Muscle layer of duodenum (tissue), 2 donors: ENCODE results near the gene ZBTB20.

ENCODE experiments used
- H3K27ac ChIP-seq: one replicate; pipeline ENCODE4 v1.7.0; 2013; ENCODE audit warnings: mild to moderate bottlenecking, low read length
- H3K27me3 ChIP-seq: one replicate; pipeline ENCODE4 v1.7.0; 2013; ENCODE audit warnings: low read depth, mild to moderate bottlenecking, control low read depth, low read length
- H3K36me3 ChIP-seq, 2 donors: one replicate each; pipeline ENCODE4 v1.7.0; 2013; ENCODE audit warnings: low read length in 2 of 2, control low read depth in 1 of 2, mild to moderate bottlenecking in 1 of 2; ENCODE audit not compliant: insufficient read depth in 2 of 2, control insufficient read depth in 1 of 2
- H3K4me1 ChIP-seq, 2 donors: one replicate each; pipeline ENCODE4 v1.7.0; 2013; ENCODE audit warnings: low read length in 2 of 2, mild to moderate bottlenecking in 2 of 2, control low read depth in 1 of 2, moderate library complexity in 1 of 2; ENCODE audit not compliant: insufficient read depth in 2 of 2, control insufficient read depth in 1 of 2
- H3K4me3 ChIP-seq, 2 donors: one replicate each; pipeline ENCODE4 v1.7.0; 2013; ENCODE audit warnings: low read length in 2 of 2, low read depth in 1 of 2, mild to moderate bottlenecking in 1 of 2
- H3K9me3 ChIP-seq, 2 donors: one replicate each; pipeline ENCODE4 v1.7.0; 2013; ENCODE audit warnings: low read length in 2 of 2, control low read depth in 1 of 2, mild to moderate bottlenecking in 1 of 2; ENCODE audit not compliant: control insufficient read depth in 1 of 2
- donor health status: healthy.

Gene ZBTB20

DNA sequence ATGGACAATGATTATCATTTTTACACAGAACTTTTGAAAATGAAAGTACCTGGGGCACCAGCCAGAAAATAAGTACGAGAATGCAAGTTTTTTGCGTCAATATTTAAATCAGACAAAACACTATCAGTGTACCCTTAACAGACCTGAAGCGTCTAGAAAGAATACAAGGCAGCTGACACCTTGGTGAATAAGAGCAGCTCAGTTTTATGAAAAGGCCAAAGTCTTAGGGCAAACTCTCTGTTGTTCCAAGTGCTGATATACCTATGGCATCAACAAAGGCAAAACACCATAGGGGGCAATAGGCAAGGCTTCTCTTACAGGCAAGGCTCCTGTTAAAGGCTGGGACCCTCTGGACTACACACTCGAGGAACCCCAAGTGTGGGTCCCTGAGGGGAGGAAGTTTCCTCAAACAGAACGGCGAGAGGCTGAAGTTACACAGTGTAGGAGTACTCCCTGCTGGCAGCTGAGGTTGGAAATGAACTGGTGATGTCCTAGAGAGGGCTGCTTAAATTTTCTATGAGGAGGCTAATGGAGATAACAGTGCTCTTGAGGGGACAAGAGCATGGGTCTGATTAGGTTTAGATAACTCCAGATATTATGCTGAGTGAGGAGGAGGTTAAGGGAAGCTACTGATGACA lies 562.2 kb downstream of the ZBTB20 start:
- Histone ChIP-seq H3K36me3 (no peaks in the 10 kb centered on the region), H3K4me3 (no peak overlapping the region), H3K4me1 (peaks cover 0 to 5% of the 10 kb centered on the region in 2 donors), H3K27me3 (no peaks in the 10 kb centered on the region), H3K9me3 (no peaks in the 10 kb centered on the region), H3K27ac (peak overlapping the region; percentile 17)

DNA sequence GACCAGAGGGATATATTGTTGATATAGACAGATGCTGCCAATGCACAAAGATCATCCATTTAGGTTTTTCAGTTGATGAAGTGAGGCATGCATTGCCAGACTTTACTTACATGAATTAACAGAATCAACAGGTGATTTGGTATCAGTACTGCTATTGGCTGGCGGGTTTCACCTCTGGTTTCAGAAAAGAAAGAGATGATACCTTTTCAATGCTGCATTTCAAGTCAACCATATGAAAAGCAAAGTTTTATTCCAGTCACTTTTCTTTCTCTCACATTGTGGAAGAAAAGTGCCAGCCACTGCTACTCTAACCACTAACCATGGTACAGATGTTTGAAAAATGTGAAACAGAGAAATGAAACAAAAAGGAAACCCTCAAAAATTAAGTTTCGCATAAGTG lies 564.2 kb downstream of the ZBTB20 start:
- no peak overlapping the region for H3K4me3 ChIP-seq
- H3K4me1 ChIP-seq, result peaks cover 0 to 5% of the 10 kb centered on the region in 2 donors
- H3K27me3 ChIP-seq, result no peaks in the 10 kb centered on the region
- H3K27ac ChIP-seq, result no peak overlapping the region
- H3K9me3 ChIP-seq, result no peaks in the 10 kb centered on the region
- H3K36me3 ChIP-seq, result no peaks in the 10 kb centered on the region

DNA sequence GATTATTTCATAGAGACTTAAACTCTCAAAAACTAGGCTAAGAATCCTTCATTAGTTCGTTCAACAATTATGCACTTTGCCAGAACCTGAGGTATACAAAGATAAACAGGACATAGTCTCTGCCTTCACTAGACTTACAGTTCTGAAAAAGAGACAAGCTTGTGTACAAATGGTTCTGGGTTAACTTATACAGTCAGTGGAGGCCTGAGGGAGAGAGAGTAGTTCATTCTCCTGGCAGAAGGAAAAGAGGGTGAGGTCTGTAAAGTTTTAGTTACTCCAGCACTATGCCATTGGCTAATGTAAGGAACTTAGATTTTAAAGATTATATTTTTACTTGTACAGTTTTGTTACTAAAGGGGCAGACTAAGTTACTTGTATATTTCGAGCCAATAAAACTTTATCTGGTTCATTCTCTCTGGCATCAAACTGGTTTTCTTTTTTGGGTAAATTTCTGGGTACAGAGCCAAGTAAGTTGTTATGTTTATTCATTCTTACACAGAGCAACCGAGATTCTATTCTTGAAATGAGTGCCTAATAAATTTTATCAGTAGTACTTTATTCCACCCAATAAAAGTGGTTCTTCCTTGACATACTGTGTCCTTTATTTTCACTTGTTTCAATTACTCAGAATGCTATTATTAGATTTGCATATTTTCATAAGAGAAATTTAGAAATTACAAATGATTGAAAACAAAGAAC lies 574.6 kb downstream of the ZBTB20 start:
- Histone ChIP-seq H3K9me3 (no peaks in the 10 kb centered on the region), H3K27me3 (no peaks in the 10 kb centered on the region), H3K4me1 (peaks cover 0 to 7% of the 10 kb centered on the region in 2 donors), H3K4me3 (no peak overlapping the region), H3K27ac (no peak overlapping the region), H3K36me3 (no peaks in the 10 kb centered on the region)

DNA sequence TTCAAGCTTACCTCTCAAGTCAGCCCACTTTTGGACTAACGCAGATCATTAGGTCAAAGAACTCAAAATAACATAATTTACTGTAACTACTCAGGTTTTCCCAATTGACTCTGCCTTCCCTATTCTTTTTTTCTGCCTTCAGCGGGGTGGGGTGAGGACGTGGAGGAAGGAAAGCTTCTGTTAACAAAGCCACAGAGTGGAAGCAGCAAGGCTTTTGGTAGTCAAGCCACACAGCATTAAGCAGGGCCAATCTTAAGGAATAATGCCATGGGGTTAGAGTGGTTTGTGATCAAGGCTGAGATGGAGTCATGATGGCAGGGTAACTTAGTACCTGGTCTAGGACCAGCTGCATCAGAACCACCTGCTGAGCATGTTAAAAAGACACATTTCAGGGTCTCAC lies 575.7 kb downstream of the ZBTB20 start:
- H3K36me3 ChIP-seq, result no peaks in the 10 kb centered on the region
- H3K4me3 ChIP-seq, result no peak overlapping the region
- H3K27me3 ChIP-seq, result no peaks in the 10 kb centered on the region
- no peak overlapping the region for H3K27ac ChIP-seq
- no peaks in the 10 kb centered on the region for H3K9me3 ChIP-seq
- H3K4me1 ChIP-seq, result peaks cover 0 to 7% of the 10 kb centered on the region in 2 donors

DNA sequence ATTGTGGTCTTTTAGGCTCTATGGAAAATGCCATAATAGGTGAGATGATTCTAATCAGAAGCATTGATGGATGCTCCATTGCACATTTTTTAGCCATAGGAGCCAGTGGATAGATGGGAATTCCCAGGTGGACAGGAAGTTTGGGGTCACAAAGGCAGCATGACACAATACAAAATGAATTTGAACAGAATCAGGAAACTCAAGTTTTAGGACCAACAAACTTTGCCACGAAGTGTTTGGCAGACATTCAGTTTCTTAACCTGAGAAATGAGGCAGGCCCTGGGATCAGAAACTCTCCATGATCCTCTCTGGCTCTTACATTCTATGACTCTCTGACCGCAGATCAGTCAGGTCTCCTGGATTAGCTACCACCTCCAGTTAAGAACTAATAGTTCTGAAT lies 577.9 kb downstream of the ZBTB20 start:
- Histone ChIP-seq H3K27ac (no peak overlapping the region), H3K36me3 (no peaks in the 10 kb centered on the region), H3K27me3 (no peaks in the 10 kb centered on the region), H3K4me1 (peaks cover 0 to 7% of the 10 kb centered on the region in 2 donors), H3K4me3 (no peak overlapping the region), H3K9me3 (no peaks in the 10 kb centered on the region)

DNA sequence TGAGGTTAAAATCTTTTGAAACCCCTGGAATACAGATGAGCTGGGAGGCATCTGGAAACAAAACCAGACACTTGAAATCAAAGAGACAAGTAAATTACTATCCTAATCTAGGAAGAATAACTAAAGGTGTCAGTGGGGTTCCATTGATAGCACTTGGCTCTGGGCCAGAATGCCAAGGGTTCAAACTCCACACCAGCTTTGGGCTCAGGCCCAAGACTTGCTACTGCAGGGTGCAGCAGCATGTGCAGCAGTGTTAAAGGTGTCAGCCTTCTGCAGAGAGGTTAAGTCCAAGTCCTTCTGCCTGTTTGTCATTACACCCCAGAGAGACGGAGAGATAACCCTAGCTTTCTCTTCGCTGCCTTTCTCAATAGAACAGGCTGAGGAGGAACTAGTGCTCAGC lies 579.3 kb downstream of the ZBTB20 start:
- no peak overlapping the region for H3K4me3 ChIP-seq
- H3K27me3 ChIP-seq, result no peaks in the 10 kb centered on the region
- H3K36me3 ChIP-seq, result no peaks in the 10 kb centered on the region
- no peak overlapping the region for H3K27ac ChIP-seq
- peaks cover 0 to 3% of the 10 kb centered on the region in 2 donors for H3K9me3 ChIP-seq
- H3K4me1 ChIP-seq, result peaks cover 0 to 7% of the 10 kb centered on the region in 2 donors

DNA sequence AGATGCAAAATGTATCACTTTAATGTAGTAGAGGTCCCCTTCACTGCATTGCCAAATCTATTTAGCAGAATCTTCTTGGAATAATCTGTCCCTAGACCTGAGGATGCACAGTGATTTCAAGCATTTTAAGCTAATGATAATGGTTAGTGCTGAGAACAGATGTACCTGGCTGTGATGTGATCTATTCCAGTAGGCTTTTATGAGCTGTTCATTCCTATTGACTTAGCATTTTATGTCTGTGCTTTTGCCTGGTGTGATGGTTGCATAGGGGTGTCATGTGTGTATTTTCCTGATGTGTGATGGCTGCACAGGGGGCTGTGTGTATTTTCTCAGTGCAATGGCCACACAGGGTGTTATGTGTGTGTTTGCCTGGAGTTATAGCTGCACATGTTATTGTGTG lies 580.3 kb downstream of the ZBTB20 start:
- H3K9me3 ChIP-seq, result peaks cover 0 to 3% of the 10 kb centered on the region in 2 donors
- no peaks in the 10 kb centered on the region for H3K36me3 ChIP-seq
- no peaks in the 10 kb centered on the region for H3K27me3 ChIP-seq
- H3K4me3 ChIP-seq, result no peak overlapping the region
- peaks cover 0 to 4% of the 10 kb centered on the region in 2 donors for H3K4me1 ChIP-seq
- H3K27ac ChIP-seq, result no peak overlapping the region

DNA sequence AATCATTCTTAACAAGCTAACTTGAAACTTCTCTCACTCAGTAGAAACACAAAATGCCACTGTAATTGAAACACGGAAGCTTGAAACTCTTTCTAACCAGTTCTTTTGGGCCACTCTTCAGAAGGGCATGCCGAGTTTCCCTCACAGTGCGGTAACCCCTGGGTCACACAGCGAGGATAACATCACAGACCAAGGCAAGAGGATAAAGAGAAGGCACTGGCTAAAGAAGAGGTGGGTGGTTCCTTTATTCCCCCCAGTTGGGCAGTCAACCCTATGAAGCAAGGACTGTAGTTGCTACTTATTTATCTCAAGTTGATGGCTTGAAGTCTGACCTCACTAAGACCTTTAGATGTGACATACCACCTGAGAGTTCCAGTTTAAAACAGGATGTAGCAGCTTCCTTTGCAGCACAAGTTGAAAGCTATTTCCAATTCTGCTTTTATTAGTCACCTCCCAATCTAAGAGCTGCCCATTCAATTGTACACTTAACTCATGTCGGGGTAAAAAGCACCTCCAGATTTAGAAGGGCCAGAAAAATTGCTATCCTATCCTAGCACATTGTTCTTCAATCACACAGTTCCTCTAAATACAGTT lies 580.8 kb downstream of the ZBTB20 start:
- Histone ChIP-seq H3K27ac (no peak overlapping the region), H3K36me3 (no peaks in the 10 kb centered on the region), H3K9me3 (peaks cover 0 to 3% of the 10 kb centered on the region in 2 donors), H3K4me1 (peaks cover 0 to 4% of the 10 kb centered on the region in 2 donors), H3K4me3 (no peak overlapping the region), H3K27me3 (no peaks in the 10 kb centered on the region)

DNA sequence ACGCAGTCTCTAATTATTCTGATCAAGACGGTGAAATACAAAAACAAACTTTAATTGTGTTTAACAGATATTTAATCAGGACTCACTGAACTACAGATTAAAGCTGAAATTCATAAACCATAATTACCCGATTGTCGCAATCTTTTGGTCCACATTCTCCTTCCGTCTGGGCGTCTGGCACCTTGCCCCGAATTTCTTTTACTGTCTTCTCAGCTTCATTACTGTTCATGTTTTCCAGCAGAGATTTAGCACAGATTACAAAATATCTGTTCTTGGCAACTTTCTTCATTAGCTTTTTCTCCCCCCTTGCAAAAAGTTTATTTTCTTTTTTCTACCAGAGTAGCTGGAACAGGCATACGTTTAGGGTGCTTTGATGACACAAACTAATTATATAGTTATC lies 581.9 kb downstream of the ZBTB20 start:
- Histone ChIP-seq H3K36me3 (no peaks in the 10 kb centered on the region), H3K9me3 (peaks cover 0 to 3% of the 10 kb centered on the region in 2 donors), H3K27ac (no peak overlapping the region), H3K27me3 (no peaks in the 10 kb centered on the region), H3K4me1 (no peaks in the 10 kb centered on the region), H3K4me3 (no peak overlapping the region)

DNA sequence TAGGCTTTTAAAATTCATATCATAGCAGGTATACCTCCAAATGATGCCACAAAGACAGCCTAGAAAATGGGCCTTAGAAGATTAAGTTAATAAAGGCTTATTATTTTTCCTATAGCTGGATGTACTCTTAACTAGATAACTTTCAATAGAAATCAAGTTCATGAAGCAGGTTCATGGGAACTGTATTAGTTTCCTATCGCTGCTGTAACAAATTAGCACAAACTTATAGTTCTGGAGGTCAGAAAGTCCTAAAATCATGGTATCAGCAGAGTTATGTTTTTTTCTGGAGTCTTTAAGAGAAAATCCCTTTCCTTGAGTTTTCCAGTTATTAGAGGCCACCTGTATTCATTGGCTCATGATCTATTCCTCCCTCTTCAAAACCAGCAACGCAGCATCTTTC lies 583.4 kb downstream of the ZBTB20 start:
- no peaks in the 10 kb centered on the region for H3K4me1 ChIP-seq

DNA sequence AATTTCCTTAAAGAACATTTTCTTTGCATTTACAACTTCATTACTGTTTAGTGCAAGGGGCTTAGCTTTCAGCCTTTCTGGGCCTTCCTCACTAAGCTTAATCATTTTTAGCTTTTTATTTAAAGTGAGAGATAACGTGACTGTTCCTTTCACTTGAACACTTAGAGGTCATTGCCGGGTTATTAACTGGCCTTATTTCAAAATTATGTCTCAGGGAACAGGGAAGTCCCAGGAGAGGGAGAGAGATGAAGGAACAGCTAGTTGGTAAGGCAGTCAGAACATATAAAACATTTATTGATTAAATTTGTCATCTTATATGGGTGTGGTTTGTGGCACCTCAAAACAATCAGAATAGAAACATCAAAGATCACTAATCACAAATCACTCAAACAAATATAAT lies 584.5 kb downstream of the ZBTB20 start:
- Histone ChIP-seq H3K27me3 (no peaks in the 10 kb centered on the region), H3K4me1 (no peaks in the 10 kb centered on the region), H3K4me3 (no peak overlapping the region), H3K9me3 (peaks cover 0 to 3% of the 10 kb centered on the region in 2 donors), H3K36me3 (no peaks in the 10 kb centered on the region), H3K27ac (no peak overlapping the region)

More for the DNA sequence above, 583.4 kb downstream of the ZBTB20 start:
- H3K27ac ChIP-seq, result no peak overlapping the region
- H3K4me3 ChIP-seq, result no peak overlapping the region
- no peaks in the 10 kb centered on the region for H3K27me3 ChIP-seq
- peaks cover 0 to 3% of the 10 kb centered on the region in 2 donors for H3K9me3 ChIP-seq
- no peaks in the 10 kb centered on the region for H3K36me3 ChIP-seq
